Activated CD4-positive, alpha-beta T cell treated with anti-CD3 and anti-CD28 coated beads, Interleukin-2, Interleukin-6, amounts not matched to agents 100 ng/mL and 50 ng/mL, durations not matched to agents 16 hours and 8 hours (primary cell): ENCODE results near the gene PACRG.

Source experiments
- DNase-seq: peaks from one replicate; pipeline ENCODE4 v3.0.0-alpha.2; 2020

The PACRG gene

GRCh38 chr6:163019926-163020325, 292.2 kb downstream of the PACRG start:
- DNase-seq: no peak

- DNase-seq: no peak
Measured at GRCh38 chr6:163021054-163021453, 293.3 kb downstream of the PACRG start.

DNA sequence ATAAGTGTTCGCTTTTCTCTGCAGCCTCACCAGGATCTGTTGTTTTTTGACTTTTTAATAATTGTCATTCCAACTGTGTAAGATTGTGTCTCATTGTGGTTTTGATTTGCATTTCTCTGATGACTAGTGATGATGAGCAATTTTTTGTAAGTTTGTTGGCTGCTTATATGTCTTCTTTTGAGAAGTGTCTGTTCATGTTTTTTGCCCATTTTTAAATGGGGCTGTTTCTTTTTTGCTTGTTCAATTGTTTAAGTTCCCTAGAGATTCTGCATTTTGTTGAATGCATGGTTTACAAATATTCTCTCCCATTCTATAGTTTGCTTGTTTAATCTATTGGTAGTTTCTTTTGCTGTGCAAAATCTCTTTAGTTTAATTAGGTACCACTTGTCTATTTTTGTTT, 295.9 kb downstream of the PACRG start:
- no peak for DNase-seq

GRCh38 chr6:163026893-163027292, 299.1 kb downstream of the PACRG start:
- no peak for DNase-seq

DNA sequence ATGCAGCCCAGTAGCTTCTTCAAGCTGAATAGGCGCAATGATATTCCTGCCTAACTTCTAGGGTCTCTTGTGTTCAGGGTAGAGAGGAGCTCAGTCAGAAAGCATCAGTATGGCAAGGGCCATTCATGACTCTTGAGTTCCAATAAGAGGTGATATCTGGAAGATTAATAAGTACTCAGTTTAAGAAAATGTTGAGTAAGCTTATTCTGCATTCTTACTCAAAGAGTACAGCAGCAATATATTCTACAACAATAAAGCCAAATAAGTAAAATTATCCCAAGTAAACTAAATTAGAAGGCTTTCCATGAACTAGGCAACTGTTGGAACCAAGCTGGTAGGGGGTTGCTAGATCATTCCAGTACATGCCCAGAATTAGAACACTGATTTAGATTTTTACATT, 303.2 kb downstream of the PACRG start:
- DNase-seq: no peak

DNA sequence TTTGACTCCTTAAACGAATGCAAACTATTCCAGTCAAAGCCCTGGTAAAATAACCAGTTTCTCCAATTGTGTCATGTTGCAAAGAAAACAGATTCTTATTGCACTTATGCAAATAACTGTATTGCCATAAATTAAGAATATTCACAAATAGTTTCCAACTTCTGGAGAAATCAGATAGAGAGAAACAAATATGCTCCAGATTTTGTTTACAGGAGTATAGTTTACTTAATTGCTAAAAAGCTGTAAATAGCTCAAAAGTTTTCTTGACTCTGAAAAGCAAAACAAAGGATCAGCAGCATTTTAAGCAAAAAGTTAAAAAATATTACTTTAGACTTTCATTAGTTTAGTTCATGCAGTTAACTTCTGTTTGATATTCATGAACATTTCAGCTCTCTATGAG, 304.2 kb downstream of the PACRG start:
- no peak for DNase-seq

- no peak for DNase-seq
Measured at GRCh38 chr6:163036160-163036645, 308.4 kb downstream of the PACRG start.

GRCh38 chr6:163038317-163038716, 310.5 kb downstream of the PACRG start:
- no peak for DNase-seq

GRCh38 chr6:163048345-163048744, 320.6 kb downstream of the PACRG start:
- no peak for DNase-seq

GRCh38 chr6:163053667-163054344, 326.0 kb downstream of the PACRG start:
- DNase-seq: no peak

- DNase-seq: no peak
Measured at GRCh38 chr6:163054641-163055040, 326.9 kb downstream of the PACRG start.

GRCh38 chr6:163057260-163057659, 329.5 kb downstream of the PACRG start:
- DNase-seq: no peak

GRCh38 chr6:163062790-163063189, 335.0 kb downstream of the PACRG start:
- no peak for DNase-seq

- no peak for DNase-seq
Measured at GRCh38 chr6:163063561-163063960, 335.8 kb downstream of the PACRG start.

DNA sequence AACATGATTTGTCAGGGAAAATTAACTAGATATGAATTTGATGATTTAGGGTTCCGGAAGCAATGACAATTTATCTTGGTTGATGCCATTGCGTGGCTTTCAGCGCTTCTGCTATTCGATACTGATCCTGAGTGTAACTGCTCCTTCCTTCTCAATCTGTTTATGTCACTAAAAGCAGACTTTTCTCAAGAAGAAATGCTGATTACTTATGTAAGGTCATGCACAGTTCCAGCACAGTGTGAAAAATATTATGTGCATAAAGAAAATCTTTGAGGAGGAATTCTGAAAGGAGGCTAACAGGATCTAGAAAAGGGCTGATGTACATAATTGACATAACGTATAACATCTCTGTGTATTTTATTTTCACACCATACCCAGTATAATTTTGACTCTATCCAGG, 336.6 kb downstream of the PACRG start:
- no peak for DNase-seq

- DNase-seq: no peak
Measured at GRCh38 chr6:163066200-163066599, 338.4 kb downstream of the PACRG start.

DNA sequence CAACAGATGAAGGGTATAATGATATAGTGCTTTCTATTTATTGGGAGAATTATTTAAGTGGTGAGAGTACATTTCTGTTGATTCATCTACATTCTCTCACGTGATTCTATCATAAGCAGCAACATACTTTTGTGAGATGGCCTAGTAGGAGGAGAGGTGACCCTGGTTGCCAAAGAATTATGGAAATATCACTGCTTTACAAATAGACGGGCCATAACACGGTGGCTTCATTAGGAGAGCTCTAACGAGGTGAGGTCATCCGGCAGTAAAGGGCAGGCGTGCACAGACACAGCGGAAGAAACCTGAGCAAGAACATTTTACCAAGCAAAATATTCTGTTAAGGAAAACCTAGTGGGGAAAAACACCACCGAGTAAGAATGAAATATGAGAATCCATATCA, 349.4 kb downstream of the PACRG start:
- DNase-seq: no peak

GRCh38 chr6:163078712-163079111, 350.9 kb downstream of the PACRG start:
- no peak for DNase-seq

DNA sequence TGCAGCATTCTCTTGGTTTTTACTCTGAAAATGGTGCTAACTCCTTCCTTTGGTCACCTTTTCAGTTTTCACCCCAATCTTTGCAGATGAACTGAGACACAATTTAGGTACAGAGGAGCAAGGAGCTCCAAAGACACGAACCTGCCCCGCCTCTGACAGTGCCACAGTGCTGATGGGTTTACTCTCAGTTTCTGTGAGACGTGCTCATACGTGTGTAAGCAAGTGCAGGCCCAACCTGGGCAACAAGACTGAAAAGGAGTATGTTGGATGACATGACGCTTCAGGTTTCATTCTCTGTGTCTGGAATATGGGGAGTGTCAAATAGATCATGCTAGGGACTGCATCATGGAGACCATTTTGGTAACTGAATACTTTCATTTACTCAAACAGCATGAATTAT, 352.5 kb downstream of the PACRG start:
- no peak for DNase-seq

DNA sequence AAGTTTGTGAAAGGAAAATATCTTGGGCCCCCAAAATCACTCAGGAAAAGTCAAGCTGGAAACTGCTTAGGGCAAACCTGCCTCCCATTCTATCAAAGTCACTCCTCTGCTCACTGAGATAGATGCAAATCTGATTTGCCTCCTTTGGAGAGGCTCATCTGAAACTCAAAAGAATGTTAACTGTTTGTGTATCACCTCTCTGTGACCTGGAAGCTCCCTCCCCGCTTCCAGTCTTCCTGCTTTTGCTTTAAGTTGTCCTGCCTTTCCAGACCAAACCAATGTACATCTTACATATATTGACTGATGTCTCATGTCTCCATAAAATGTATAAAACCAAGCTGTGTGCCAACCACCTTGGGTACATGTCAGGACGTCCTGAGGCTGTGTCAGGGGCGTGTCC, 355.4 kb downstream of the PACRG start:
- no peak for DNase-seq

DNA sequence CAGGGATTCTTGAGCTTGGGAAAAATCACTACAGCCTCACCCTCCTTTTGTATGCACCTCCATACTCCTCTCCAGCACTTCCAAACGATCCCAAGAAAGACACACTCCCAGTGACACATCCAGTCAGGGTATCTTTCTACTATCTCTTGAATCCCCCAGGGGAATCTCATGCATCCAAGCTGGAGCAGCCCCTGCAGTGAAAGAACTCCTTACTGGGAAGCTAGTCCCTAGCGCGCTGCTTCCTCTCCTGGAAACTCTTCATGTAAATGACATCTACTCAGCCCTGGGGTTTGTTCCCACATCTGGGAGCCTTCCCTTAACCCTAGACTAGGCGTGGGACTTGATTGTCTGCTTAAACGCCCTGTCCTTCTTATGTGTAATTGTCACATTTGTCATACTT, 357.7 kb downstream of the PACRG start:
- no peak for DNase-seq

DNA sequence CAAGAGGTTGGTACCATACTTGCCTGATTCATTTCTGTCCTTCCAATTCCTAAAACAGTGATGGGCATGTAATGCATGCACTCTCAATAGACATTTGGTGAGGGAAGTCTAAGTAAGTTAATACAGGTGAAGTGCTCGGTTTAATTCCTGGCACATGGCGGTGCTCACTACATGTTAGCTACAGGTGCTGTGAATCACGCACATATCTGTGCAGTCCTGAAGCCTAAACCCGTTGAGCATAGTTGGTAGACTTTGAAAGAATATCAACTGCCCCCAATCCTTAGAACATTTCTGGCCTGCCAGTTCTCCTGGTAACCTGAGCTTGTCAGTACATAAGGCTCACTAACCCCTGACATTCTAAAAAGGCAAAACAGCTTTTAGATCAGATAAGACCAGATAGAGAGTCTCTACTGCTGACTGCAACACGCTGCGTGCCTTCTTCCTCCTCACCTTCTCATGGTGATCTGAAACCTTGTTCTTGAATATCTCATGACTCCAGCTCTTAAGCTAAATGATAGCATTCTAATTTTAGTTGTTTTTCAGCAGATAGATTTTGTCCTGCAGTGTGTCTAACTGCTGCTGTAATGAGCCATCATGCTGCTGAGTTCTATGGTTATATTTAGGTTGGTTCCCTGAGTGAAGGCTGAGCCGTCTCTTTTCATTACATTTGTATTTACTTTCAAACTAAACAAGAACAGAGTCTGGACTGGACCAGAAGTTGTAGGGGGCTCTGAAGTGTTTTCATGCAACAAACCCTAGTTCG, 358.3 kb downstream of the PACRG start:
- DNase-seq: no peak

DNA sequence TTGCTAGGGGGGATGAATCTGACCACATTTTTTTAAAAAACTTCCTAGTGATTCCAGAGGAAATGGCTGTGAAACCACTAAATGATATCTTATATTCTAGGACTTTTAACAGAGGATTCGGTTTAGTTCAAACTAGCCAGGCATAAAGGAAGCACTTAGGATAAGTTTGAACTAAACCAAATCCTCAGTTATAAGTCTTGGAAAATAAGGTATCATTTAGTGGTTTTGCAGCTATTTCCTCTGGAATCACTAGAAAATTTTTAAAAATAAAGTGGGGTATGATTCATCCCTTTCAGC, 358.8 kb downstream of the PACRG start:
- no peak for DNase-seq

- DNase-seq: no peak
Measured at GRCh38 chr6:163087981-163088380, 360.2 kb downstream of the PACRG start.

- no peak for DNase-seq
Measured at GRCh38 chr6:163092876-163093275, 365.1 kb downstream of the PACRG start.
